ENCODE results near the gene TAF6L. TPM values are rescaled to one million over a fixed set of nuclear protein-coding genes. Genes with fewer than 3 reads are reported as not detected.
"Not testable (repeated sequence)": the region's sequence is repeated elsewhere in the genome, so short reads cannot be mapped to it uniquely, and the experiment has no call there.

The TAF6L gene
- total RNA-seq, 1 experiment from 2014 or later = 42.1 TPM

DNA sequence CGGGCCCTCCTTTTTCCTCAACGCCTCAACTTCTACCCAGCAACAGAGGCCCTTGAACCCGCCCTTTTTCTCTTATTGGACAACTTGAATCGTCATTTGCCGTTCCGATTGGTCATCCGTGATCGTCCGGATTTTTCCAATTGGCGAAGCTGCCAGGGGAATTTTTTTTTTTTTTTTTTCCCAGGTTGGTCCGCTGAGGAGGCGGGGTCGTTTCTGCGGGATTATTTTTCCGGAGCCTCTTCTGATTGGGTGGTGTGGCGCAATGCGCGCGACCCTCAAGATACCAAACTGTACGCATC, 43.4 kb upstream of the TAF6L start:
- ATAC-seq = peak; percentile 69
- peak; percentile 84 for DNase-seq (ENCODE audit: low spot score)
- ChIA-PET CTCF (interaction anchor here (0.7 to 7.6 kb wide), 25 partner anchors 9 to 1193 kb away, joined by 3 to 59 read pairs (median 4); partner anchors contain the start of genes BSCL2, GNG3, MTA2 and POLR2G), POLR2A (interaction anchor here (0.6 to 4.2 kb wide), 23 partner anchors 18 to 1183 kb away, joined by 3 to 34 read pairs (median 7); partner anchors contain the start of genes B3GAT3, BSCL2, C11orf98 and CSKMT)
- peaks cover 25% of the 10 kb centered on the region for H3K4me1 Mint-ChIP-seq
- peak overlapping the region; percentile 100 for H3K27ac Mint-ChIP-seq
- H3K27me3 Mint-ChIP-seq (ENCODE audit: low read depth) = peaks cover 4% of the 10 kb centered on the region; the same call in 1 of the 2 replicates
- peaks cover 33% of the 10 kb centered on the region for H3K36me3 Mint-ChIP-seq
- TF ChIP-seq FOXK1 (CRISPR knock-in tag; IDR thresholded peaks at IDR 0.05) (no peak), NFYB (CRISPR knock-in tag; conservative IDR thresholded peaks at IDR 0.05; ENCODE audit: low read depth) (peak; percentile 80), JAZF1 (CRISPR knock-in tag; IDR thresholded peaks at IDR 0.05) (no peak), ZNF671 (CRISPR knock-in tag; IDR thresholded peaks at IDR 0.05) (no peak), ELF4 (CRISPR knock-in tag; IDR thresholded peaks at IDR 0.05; ENCODE audit: low read depth) (no peak)
- TF ChIP-seq, protein P1, sequence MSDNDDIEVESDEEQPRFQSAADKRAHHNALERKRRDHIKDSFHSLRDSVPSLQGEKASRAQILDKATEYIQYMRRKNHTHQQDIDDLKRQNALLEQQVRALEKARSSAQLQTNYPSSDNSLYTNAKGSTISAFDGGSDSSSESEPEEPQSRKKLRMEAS (CRISPR knock-in tag; IDR thresholded peaks at IDR 0.05) = no peak
- TF ChIP-seq, protein P2, sequence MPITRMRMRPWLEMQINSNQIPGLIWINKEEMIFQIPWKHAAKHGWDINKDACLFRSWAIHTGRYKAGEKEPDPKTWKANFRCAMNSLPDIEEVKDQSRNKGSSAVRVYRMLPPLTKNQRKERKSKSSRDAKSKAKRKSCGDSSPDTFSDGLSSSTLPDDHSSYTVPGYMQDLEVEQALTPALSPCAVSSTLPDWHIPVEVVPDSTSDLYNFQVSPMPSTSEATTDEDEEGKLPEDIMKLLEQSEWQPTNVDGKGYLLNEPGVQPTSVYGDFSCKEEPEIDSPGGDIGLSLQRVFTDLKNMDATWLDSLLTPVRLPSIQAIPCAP (CRISPR knock-in tag; IDR thresholded peaks at IDR 0.05) = no peak
- TF ChIP-seq, protein P3, sequence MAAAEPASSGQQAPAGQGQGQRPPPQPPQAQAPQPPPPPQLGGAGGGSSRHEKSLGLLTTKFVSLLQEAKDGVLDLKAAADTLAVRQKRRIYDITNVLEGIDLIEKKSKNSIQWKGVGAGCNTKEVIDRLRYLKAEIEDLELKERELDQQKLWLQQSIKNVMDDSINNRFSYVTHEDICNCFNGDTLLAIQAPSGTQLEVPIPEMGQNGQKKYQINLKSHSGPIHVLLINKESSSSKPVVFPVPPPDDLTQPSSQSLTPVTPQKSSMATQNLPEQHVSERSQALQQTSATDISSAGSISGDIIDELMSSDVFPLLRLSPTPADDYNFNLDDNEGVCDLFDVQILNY (CRISPR knock-in tag; IDR thresholded peaks at IDR 0.05) = no peak
- TF ChIP-seq, protein P4, sequence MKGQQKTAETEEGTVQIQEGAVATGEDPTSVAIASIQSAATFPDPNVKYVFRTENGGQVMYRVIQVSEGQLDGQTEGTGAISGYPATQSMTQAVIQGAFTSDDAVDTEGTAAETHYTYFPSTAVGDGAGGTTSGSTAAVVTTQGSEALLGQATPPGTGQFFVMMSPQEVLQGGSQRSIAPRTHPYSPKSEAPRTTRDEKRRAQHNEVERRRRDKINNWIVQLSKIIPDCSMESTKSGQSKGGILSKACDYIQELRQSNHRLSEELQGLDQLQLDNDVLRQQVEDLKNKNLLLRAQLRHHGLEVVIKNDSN (CRISPR knock-in tag; IDR thresholded peaks at IDR 0.05) = no peak
- H3K9me3 Mint-ChIP-seq = no peaks in the 10 kb centered on the region
- peak overlapping the region; percentile 98 for H3K4me3 Mint-ChIP-seq

DNA sequence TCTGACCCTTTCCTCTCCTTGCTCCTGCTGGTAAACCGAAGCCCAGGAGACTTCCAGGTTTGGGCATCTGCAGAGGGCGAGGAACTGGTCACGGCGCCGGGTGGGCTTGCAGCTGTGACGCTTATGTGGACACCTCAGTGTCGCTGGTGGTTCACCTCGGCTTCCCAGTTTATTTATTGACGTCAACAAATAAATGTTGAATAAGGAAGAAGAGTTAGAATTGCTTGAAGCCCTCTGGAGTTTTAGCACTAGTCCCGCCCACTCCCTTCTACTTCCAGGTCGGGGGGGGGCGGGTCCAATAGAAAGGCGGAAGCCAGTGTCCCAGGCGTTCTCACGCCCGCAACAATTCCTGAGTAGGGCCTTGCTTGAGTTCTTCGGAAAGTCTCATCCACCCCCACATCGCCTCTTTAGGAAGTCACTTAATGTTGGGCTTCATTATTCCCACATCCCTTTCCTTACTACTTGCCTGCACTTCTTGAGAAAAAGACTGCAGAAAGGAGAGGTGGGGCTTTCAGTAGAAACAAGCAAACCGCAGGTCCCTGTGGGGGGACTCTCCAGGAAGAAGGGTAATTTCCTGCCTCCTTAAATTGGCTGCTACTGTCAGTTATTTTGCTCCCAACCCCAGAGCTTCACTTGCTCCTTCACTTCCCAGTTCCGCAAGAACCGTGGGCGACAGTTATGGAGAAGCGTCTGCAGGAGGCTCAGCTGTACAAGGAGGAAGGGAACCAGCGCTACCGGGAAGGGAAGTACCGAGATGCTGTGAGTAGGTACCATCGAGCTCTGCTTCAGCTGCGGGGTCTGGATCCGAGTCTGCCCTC, 42.8 kb upstream of the TAF6L start, which contains the start of gene TTC9C:
Gene TTC9C, plus strand, starts transcription at position 316 of the 818 bp plus-strand sequence. Its CDS starts 363 bp downstream, at position 679.
- ATAC-seq (peak; percentile 32), DNase-seq (ENCODE audit: low spot score) (peak; percentile 78)
- TF ChIP-seq GABPB1 (CRISPR knock-in tag; IDR thresholded peaks at IDR 0.05) (peak; percentile 44; the same call in 1 of the 2 replicates), FOXK1 (CRISPR knock-in tag; IDR thresholded peaks at IDR 0.05) (0 out of 2 replicates have a peak, but pooled peaks have one; percentile 10), TEAD4 (CRISPR knock-in tag; IDR thresholded peaks at IDR 0.05) (no peak), NR2C2 (CRISPR knock-in tag; IDR thresholded peaks at IDR 0.05) (peak; percentile 85), SP1 (CRISPR knock-in tag; conservative IDR thresholded peaks at IDR 0.05) (peak; percentile 72), NFYB (CRISPR knock-in tag; conservative IDR thresholded peaks at IDR 0.05; ENCODE audit: low read depth) (0 out of 2 replicates have a peak, but pooled peaks have one; percentile 13), MYBL2 (CRISPR knock-in tag; IDR thresholded peaks at IDR 0.05) (peak; percentile 81; the same call in 1 of the 2 replicates), FOXJ3 (CRISPR knock-in tag; IDR thresholded peaks at IDR 0.05; ENCODE audit: borderline replicate concordance) (no peak), TEAD1 (CRISPR knock-in tag; IDR thresholded peaks at IDR 0.05) (peak; percentile 28; the same call in 1 of the 2 replicates)
- TF ChIP-seq, protein P5, sequence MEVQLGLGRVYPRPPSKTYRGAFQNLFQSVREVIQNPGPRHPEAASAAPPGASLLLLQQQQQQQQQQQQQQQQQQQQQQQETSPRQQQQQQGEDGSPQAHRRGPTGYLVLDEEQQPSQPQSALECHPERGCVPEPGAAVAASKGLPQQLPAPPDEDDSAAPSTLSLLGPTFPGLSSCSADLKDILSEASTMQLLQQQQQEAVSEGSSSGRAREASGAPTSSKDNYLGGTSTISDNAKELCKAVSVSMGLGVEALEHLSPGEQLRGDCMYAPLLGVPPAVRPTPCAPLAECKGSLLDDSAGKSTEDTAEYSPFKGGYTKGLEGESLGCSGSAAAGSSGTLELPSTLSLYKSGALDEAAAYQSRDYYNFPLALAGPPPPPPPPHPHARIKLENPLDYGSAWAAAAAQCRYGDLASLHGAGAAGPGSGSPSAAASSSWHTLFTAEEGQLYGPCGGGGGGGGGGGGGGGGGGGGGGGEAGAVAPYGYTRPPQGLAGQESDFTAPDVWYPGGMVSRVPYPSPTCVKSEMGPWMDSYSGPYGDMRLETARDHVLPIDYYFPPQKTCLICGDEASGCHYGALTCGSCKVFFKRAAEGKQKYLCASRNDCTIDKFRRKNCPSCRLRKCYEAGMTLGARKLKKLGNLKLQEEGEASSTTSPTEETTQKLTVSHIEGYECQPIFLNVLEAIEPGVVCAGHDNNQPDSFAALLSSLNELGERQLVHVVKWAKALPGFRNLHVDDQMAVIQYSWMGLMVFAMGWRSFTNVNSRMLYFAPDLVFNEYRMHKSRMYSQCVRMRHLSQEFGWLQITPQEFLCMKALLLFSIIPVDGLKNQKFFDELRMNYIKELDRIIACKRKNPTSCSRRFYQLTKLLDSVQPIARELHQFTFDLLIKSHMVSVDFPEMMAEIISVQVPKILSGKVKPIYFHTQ (CRISPR knock-in tag; IDR thresholded peaks at IDR 0.05) = no peak
- TF ChIP-seq, protein P4 (CRISPR knock-in tag; IDR thresholded peaks at IDR 0.05) = 0 out of 2 replicates have a peak, but pooled peaks have one; percentile 15
- TF ChIP-seq, protein P2 (CRISPR knock-in tag; IDR thresholded peaks at IDR 0.05) = 0 out of 2 replicates have a peak, but pooled peaks have one; percentile 48
- TF ChIP-seq, protein P6, sequence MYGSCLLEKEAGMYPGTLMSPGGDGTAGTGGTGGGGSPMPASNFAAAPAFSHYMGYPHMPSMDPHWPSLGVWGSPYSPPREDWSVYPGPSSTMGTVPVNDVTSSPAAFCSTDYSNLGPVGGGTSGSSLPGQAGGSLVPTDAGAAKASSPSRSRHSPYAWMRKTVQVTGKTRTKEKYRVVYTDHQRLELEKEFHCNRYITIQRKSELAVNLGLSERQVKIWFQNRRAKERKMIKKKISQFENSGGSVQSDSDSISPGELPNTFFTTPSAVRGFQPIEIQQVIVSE (CRISPR knock-in tag; IDR thresholded peaks at IDR 0.05; ENCODE audit: borderline replicate concordance) = no peak
- ChIA-PET POLR2A (interaction anchor here (1.0 to 4.2 kb wide), 13 partner anchors 19 to 154 kb away, joined by 3 to 34 read pairs (median 8); partner anchors contain the start of genes BSCL2, C11orf98, CSKMT and GNG3), CTCF (interaction anchor here (1.0 to 7.6 kb wide), 16 partner anchors 13 to 1193 kb away, joined by 3 to 59 read pairs (median 4); partner anchors contain the start of genes BSCL2, GNG3, MTA2 and POLR2G)
- Mint-ChIP-seq H3K9me3 (no peaks in the 10 kb centered on the region), H3K36me3 (peaks cover 33% of the 10 kb centered on the region), H3K27me3 (ENCODE audit: low read depth) (peaks cover 4% of the 10 kb centered on the region; the same call in 1 of the 2 replicates), H3K4me1 (peaks cover 25% of the 10 kb centered on the region), H3K4me3 (peak within 1 kb of the TSS; percentile 98), H3K27ac (peak within 1 kb of the TSS; percentile 100)

DNA sequence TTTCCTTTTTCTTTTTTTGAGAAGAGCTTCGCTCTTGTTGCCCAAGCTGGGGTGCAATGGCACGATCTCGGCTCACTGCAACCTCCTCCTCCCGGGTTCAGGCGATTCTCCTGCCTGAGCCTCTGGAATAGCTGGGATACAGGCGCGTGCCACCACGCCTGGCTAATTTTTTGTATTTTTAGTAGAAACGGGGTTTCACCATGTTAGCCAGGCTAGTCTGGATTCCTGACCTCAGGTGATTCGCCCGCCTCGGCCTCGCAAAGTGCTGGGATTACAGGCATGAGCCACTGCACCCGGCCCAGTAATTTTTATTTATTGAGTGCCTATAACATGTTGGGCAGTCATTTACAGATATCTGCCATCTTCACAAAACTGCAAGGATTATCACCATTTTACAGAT, 41.1 kb upstream of the TAF6L start:
- peak overlapping the region; percentile 98 for H3K4me3 Mint-ChIP-seq
- H3K9me3 Mint-ChIP-seq; DNase-seq (ENCODE audit: low spot score); H3K27me3 Mint-ChIP-seq (ENCODE audit: low read depth); ATAC-seq: not testable (repeated sequence)
- H3K27ac Mint-ChIP-seq = peak overlapping the region; percentile 41
- H3K4me1 Mint-ChIP-seq = peaks cover 16% of the 10 kb centered on the region
- ChIA-PET POLR2A (interaction anchor here (0.6 to 2.6 kb wide), 5 partner anchors 21 to 174 kb away, joined by 3 to 8 read pairs (median 6); partner anchors contain the start of genes BSCL2, GNG3 and TUT1), CTCF (interaction anchor here (0.7 to 7.6 kb wide), 6 partner anchors 20 to 57 kb away, joined by 3 to 59 read pairs (median 10); partner anchors contain the start of genes POLR2G, TAF6L, TMEM179B and ZBTB3)
- H3K36me3 Mint-ChIP-seq = peaks cover 20% of the 10 kb centered on the region

Data from WTC11 (cell line).